GM13976 (cell line): Measurements from ENCODE around the gene ADIG.

Experiments
- DNase-seq: peaks from one replicate; pipeline ENCODE4 v3.0.0; 2012; ENCODE audit warnings: low spot score
- CTCF ChIP-seq: IDR thresholded peaks from 2 replicates; pipeline ENCODE4 v1.5.1; 2012; ENCODE audit warnings: borderline replicate concordance, mild to moderate bottlenecking; ENCODE audit not compliant: insufficient read depth; ENCODE audit errors: extremely low read depth, missing control alignments, control extremely low read depth
- in situ Hi-C: fragments of 300-500 bp; cut with MboI; formaldehyde crosslinking; loops from one replicate; pipeline ENCODE4 v1.12.0; 2022; ENCODE audit warnings: low sequenced_read_pairs, mixed read lengths, inconsistent platforms; ENCODE audit not compliant: unreplicated experiment

ADIG gene

GRCh38 chr20:38545771-38546170 is 35.2 kb upstream of the ADIG start:
- TF ChIP-seq CTCF, result no peak
- no peak for DNase-seq
- in situ Hi-C loops, result no loop called here

- no peak for DNase-seq
- in situ Hi-C loops, result no loop called here
- no peak for TF ChIP-seq CTCF
Observed at GRCh38 chr20:38547288-38548085, 33.5 kb upstream of the ADIG start.

GRCh38 chr20:38548356-38549083 is 32.5 kb upstream of the ADIG start:
- in situ Hi-C loops, result no loop called here
- no peak for TF ChIP-seq CTCF
- no peak for DNase-seq

- DNase-seq, result no peak
- TF ChIP-seq CTCF, result no peak
- in situ Hi-C loops, result no loop called here
Observed at GRCh38 chr20:38550274-38550673, 30.7 kb upstream of the ADIG start.

- in situ Hi-C loops, result no loop called here
- TF ChIP-seq CTCF, result no peak
Observed at GRCh38 chr20:38551056-38551626, 29.9 kb upstream of the ADIG start.

GRCh38 chr20:38554986-38555385 is 26.0 kb upstream of the ADIG start:
- in situ Hi-C loops, result no loop called here
- TF ChIP-seq CTCF, result no peak
- no peak for DNase-seq

More at GRCh38 chr20:38551056-38551626, 29.9 kb upstream of the ADIG start:
- DNase-seq, result no peak
